Activated T-cell treated with anti-CD3 and anti-CD28 coated beads, Interleukin-2, amount 50 U/mL, for 72 hours (primary cell): Measurements from ENCODE around the gene ZNF775. TPM values are rescaled to one million over a fixed set of nuclear protein-coding genes. Genes with fewer than 3 reads are reported as not detected.

Experiments
- ATAC-seq, 2 donors: fragments of 150-1000 bp; cut with Tn5 transposase; replicated peaks in 1 of 2; 2 replicates each; pipeline ENCODE4 v1.10.0; 2021; ENCODE audit warnings: moderate library complexity in 2 of 2, mild to moderate bottlenecking in 1 of 2
- DNase-seq, 2 donors: peaks; one replicate each; pipeline ENCODE4 v3.0.0; 2021 to 2022; ENCODE audit warnings: mixed read lengths in 1 of 2
- H3K27ac Mint-ChIP-seq: one replicate; pipeline ENCODE4 v1.8.0; 2022; ENCODE audit warnings: mild to moderate bottlenecking, moderate library complexity, mixed read lengths
- H3K27me3 Mint-ChIP-seq: one replicate; pipeline ENCODE4 v1.8.0; 2022; ENCODE audit warnings: low read depth, mixed read lengths
- H3K36me3 Mint-ChIP-seq, 2 donors: one replicate each; pipeline ENCODE4 v1.8.0; 2022; ENCODE audit warnings: mixed read lengths in 2 of 2, mild to moderate bottlenecking in 1 of 2; ENCODE audit not compliant: insufficient read depth in 2 of 2
- H3K4me1 Mint-ChIP-seq: one replicate; pipeline ENCODE4 v1.8.0; 2022; ENCODE audit warnings: low read depth, mixed read lengths
- H3K4me3 Mint-ChIP-seq, 2 donors: one replicate each; pipeline ENCODE4 v1.8.0; 2022; ENCODE audit warnings: mild to moderate bottlenecking in 2 of 2, mixed read lengths in 2 of 2, moderate library complexity in 2 of 2
- H3K9me3 Mint-ChIP-seq, 2 donors: one replicate each; pipeline ENCODE4 v1.8.0; 2022; ENCODE audit warnings: mixed read lengths in 2 of 2
- total RNA-seq, 2 donors: library from RNA; stranded (reverse); gene quantifications; one replicate each; pipeline ENCODE4 v1.2.3, GENCODE V29; 2022

ZNF775 gene
- total RNA-seq, 2 donors from 2014 or later, result 6.5 to 8.2 TPM

DNA sequence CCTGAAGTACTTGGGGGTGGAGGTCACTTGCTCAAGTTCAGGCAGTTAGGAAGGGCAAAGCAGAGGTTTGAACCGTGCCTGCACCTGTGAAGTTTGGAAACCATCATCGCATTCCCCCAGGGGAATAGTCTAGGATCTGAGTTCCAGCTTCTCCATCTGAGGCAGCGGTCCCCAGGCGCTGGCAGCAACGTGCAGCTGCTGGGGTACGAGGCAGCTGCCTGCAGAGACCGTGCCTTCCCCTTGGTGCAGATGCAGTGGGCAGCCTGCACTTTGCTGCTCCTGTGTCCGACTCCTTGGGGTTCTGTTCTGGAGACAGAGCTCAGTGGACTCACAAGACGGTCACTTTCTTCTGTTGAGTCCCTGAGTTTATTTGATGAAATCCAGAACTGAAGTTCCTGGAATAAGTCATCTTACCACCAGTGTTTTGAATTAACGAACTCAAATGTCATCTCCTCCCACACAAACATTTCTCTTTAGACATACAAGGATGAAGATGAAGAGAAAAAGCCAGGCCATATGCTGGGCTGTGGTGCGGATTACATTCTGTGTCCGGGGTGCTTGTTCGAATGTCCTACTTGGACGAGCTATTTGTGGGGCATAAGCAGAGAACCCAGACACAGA is 51.4 kb downstream of the ZNF775 start:
- Mint-ChIP-seq H3K27me3 (no peaks in the 10 kb centered on the region), H3K27ac (no peak overlapping the region), H3K4me3 (no peak overlapping the region), H3K4me1 (peaks cover 56% of the 10 kb centered on the region), H3K9me3 (no peaks in the 10 kb centered on the region), H3K36me3 (no peaks in the 10 kb centered on the region)
- DNase-seq, result no peak
- no peak for ATAC-seq

DNA sequence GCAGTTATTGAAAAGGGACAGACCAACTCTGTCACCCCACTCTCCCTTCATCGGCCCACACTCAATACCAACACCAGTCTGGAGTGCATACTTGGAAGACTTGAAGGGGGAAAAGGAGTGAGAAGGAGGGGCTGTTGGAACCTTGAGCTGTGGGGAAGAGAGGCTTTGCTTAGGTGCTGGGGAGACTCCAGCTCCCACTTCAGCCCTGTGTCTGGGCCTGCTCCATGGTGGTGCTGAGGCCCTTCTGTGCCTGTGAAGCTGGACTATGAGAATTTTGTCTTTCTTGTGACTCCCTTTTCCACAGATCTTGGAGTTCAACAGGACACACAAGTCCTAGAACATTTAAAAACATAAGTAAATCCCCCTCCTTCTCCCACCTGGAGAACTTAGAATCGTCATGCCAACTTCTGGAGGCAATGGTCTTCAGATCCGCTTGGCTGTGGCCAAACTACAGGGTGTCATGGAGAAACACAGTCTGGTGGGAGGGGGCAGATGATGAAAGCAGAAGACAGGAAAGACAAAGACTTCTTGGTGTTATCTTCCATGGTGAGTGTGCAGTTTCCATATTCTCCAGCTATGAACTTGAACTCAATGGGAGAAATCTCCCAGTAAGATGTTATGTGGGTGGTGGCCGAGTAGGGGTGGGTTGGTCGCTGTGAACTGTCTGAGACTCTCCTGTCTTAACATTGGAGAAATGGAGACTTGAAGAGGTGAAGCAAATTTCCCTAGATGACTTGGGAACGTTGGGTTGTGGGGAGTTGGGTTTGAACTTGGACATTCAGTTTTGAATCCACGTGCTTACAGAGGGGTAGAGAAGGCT is 52.9 kb downstream of the ZNF775 start:
- Mint-ChIP-seq H3K27ac (no peak overlapping the region), H3K4me3 (no peak overlapping the region), H3K9me3 (no peaks in the 10 kb centered on the region), H3K4me1 (peaks cover 63% of the 10 kb centered on the region), H3K27me3 (no peaks in the 10 kb centered on the region), H3K36me3 (no peaks in the 10 kb centered on the region)
- DNase-seq (no peak), ATAC-seq (no peak)

DNA sequence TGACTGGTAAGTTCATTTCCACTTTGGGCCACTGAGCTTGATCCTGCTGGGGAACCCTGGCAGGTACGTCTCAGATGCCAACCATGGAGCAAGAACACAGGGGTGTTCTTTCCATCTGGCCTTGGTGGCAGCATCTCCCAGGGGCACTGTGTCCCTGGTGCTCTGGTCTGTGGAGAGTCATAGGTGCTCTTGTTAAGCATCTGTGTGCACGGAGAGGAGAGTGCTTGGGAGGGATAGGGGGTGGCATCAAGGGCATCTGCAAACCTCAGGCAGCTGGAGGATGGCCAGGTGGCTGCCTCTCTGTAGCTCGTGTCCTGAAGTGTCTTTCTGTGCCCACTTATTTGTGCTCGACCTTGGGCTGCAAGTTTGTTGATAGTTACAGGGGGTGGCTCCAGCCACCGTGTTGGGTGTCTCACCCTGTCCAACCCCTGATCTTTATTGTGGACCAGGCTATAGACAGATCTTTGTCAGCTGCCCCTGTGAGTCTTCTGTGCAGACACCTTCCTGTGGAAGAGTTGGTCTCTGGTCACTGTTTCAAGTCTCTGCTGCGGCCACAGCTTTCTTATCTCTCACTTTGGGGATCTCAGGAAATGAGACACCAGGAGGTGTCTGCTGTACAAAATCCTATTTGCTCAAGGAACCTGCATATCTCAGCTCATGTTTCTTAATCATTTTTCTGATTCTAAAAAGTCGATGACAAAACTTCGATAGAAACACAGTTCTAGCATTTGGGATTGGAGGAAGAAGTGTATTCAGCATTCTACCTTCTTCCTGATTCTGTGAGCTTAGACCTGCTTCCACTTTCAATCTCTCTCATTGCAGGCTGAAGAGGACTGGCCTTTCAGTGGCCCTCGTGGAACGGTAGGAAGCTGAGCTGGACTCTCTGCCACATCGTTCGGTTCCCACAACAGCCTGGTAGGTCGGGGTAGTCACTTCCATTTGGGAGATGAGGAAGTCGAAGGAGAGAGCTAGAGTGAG is 54.1 kb downstream of the ZNF775 start:
- peak overlapping the region; percentile 58 to 59 for H3K4me3 Mint-ChIP-seq
- DNase-seq (no peak), ATAC-seq (peak in 1 of 2 donors; percentile 38)
- H3K27ac Mint-ChIP-seq, result peak overlapping the region; percentile 44
- no peaks in the 10 kb centered on the region for H3K36me3 Mint-ChIP-seq
- peaks cover 56% of the 10 kb centered on the region for H3K4me1 Mint-ChIP-seq
- no peaks in the 10 kb centered on the region for H3K27me3 Mint-ChIP-seq
- H3K9me3 Mint-ChIP-seq, result no peaks in the 10 kb centered on the region

DNA sequence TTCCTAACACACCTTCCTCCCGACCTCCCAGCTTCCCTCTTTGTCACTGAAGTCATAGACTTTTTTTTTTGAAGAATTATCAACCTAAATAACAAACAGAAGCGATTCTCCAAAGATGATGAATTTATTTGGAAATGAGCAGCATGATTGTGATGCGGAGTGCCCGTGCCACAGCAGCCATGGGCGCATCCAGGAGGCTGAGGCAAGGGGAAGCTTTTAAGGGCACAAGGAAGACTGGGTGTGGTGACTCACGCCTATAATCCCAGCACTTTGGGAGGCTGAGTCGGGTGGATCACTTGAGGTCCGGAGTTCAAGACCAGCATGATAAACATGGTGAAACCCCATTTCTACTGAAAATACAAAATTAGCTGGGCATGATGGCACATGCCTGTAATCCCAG is 55.1 kb downstream of the ZNF775 start:
- Mint-ChIP-seq H3K9me3 (no peaks in the 10 kb centered on the region), H3K4me1 (peaks cover 54% of the 10 kb centered on the region), H3K27ac (no peak overlapping the region), H3K27me3 (no peaks in the 10 kb centered on the region), H3K4me3 (no peak overlapping the region), H3K36me3 (no peaks in the 10 kb centered on the region)
- ATAC-seq (no peak), DNase-seq (no peak)

DNA sequence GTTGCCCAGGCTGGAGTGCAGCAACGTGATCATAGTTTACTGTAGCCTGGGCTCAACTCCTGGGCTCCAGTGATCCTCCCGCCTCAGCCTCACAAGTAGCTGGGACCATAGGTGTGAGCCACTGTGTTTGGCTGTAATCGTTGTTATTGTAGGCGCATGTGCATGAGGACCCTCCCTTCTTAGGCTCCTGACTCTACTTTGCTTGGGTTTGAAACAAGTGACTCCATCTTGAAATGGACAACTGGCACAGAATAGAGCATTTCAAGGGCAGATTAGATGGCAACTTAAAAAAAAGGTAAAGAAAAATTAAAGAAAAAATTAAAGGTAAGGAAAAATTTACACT is 55.9 kb downstream of the ZNF775 start:
- no peak for DNase-seq
- Mint-ChIP-seq H3K27ac (no peak overlapping the region), H3K36me3 (no peaks in the 10 kb centered on the region), H3K27me3 (no peaks in the 10 kb centered on the region), H3K4me1 (peaks cover 55% of the 10 kb centered on the region), H3K4me3 (no peak overlapping the region), H3K9me3 (no peaks in the 10 kb centered on the region)
- ATAC-seq, result no peak

DNA sequence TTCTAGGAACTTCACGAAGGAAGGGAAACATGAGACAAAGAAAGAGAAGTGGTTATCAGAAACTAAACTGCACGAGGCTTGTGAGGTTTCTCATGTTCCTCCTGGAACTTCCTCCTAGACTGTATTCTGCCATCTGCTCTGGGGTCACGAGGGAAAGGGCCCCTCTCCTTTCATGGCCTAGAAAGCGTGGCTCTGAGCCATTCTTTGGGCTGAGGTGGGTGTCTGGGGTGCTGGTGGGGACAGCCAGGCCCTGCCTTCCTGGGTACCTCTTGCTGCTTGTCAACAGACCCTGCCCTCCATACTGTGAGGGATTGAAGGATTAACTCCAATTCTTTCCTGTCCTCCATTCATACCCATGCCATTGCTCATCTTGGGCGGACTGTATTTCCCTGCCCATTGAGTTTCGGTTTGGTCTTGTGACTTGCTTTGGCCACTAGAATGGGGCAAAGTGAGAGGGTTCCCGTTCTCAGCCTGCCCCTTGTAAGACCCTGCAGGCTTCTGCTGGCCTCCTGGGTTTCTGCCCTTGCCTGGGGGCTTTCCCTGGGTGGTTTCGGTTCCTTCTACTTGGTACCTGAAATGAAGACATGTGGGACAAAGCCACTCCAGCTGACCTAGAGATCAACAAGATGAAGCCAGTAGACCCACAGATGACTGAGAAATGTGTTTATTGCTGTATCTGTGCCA is 56.4 kb downstream of the ZNF775 start:
- Mint-ChIP-seq H3K27ac (no peak overlapping the region), H3K27me3 (no peaks in the 10 kb centered on the region), H3K36me3 (no peaks in the 10 kb centered on the region), H3K9me3 (no peaks in the 10 kb centered on the region), H3K4me1 (peaks cover 61% of the 10 kb centered on the region), H3K4me3 (peak overlapping the region in 1 of 2 donors; percentile 25)
- DNase-seq (no peak), ATAC-seq (peak in 1 of 2 donors; percentile 23)

DNA sequence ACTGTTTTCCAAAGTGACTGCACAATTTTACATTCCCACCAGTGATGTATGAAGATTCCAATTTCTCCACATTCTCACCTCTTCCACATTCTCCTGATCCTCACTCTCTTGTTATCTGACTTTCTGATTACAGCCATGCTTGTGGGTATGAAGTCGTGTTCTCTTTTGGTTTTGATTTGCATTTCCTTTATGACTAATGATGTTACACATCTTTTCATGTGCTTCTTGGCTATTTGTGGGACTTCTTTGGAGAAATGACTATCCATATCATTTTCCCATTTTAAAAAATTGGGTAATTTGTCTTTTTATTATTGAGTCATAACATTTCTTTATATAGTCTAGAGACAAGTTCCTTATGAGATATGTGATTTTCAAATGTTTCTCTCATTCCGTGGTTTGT is 60.8 kb downstream of the ZNF775 start:
- Mint-ChIP-seq H3K4me3 (peak overlapping the region; percentile 21 to 31), H3K4me1 (peaks cover 41% of the 10 kb centered on the region), H3K9me3 (peaks cover 4 to 9% of the 10 kb centered on the region in 2 donors), H3K36me3 (peaks cover 12 to 14% of the 10 kb centered on the region in 2 donors), H3K27ac (peak overlapping the region; percentile 10), H3K27me3 (no peaks in the 10 kb centered on the region)
- ATAC-seq (peak; percentile 80 to 85), DNase-seq (no peak)

DNA sequence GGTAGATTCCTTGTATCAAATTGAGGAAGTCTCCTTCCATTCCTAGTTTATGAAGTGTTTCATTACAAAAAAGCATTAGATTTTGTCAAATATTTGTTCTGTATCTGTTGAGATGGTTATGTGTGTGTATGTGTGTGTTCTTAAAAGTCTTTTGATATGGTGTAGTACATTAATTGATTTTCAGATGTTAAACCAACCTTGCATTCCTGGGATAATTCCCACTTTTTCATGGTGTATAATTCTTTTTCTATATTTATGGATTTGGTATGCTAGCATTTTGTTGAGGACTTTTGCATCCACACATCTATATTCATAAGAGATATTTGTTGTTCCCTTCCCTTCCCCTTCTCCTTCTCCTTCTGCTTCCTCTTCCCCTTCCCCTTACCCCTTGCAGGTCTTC is 62.4 kb downstream of the ZNF775 start:
- Mint-ChIP-seq H3K27me3 (no peaks in the 10 kb centered on the region), H3K9me3 (peaks cover 4 to 9% of the 10 kb centered on the region in 2 donors)
- ATAC-seq, result no peak

DNA sequence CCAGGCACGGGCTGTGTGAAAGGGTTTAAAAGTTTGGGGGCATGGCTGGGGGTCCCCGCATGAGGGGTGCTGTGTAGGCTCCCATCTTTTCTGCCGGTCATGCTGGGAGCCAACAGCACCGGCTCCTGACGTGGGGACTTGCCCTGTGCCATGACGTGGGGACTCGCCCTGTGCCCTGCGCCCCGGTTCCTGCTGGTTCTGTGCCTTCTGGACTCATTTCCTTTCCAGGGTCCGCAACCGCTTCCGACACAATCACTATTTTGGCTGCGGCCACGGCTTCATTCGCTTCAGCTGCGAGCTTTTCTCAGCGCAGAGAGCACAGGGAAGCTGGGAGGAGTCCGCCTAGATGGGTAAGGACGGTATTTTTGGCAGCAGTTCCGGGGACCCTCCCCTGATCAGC is 63.7 kb downstream of the ZNF775 start:
- Mint-ChIP-seq H3K4me3 (no peak overlapping the region), H3K27me3 (no peaks in the 10 kb centered on the region), H3K27ac (no peak overlapping the region), H3K4me1 (peaks cover 43% of the 10 kb centered on the region), H3K9me3 (peaks cover 4 to 9% of the 10 kb centered on the region in 2 donors), H3K36me3 (peaks cover 13 to 14% of the 10 kb centered on the region in 2 donors)
- DNase-seq (no peak), ATAC-seq (no peak)

More for the DNA sequence above, 62.4 kb downstream of the ZNF775 start:
- DNase-seq, result no peak
- Mint-ChIP-seq H3K4me1 (peaks cover 33% of the 10 kb centered on the region), H3K36me3 (peaks cover 13 to 14% of the 10 kb centered on the region in 2 donors), H3K27ac (no peak overlapping the region), H3K4me3 (peak overlapping the region in 1 of 2 donors; percentile 7)

DNA sequence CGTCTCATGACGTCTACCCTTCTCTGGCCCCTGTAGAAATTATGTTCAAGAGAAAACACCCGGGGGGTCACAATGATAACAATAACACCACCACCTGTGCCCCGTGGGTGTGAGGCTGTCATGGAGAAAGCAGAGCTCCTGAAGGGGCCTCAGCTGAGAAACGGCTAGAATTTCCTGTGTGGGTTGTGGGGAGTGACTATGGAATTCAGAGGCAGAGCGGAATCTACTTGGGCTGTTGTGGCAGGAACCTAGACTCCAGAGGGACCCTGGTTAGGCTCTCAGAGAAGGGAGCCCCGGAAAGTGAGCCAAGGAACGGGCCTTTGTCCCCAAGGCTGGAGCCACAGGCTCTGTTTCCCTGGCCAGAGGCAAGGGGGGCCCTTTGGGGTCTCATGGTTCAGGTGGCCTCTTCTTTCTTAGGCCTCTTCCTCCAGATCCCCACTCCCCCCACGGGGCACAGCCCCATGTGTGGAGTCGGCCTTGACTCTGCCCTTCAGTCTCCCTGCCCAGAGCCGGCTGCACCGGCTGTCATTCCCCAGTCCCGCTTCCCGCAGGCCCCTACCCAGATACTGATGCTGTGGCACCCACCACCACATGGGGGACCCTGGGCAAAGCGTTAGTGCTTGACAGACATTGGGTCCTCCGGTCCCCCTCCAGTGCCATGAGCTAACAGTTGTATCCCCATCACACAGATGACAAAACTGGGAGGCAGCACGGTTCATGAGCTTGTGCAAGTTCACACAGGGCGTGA is 64.8 kb downstream of the ZNF775 start:
- Mint-ChIP-seq H3K4me3 (no peak overlapping the region), H3K36me3 (peaks cover 13 to 14% of the 10 kb centered on the region in 2 donors), H3K27ac (no peak overlapping the region), H3K27me3 (no peaks in the 10 kb centered on the region), H3K9me3 (peaks cover 4 to 9% of the 10 kb centered on the region in 2 donors), H3K4me1 (peaks cover 48% of the 10 kb centered on the region)
- no peak for ATAC-seq
- no peak for DNase-seq

DNA sequence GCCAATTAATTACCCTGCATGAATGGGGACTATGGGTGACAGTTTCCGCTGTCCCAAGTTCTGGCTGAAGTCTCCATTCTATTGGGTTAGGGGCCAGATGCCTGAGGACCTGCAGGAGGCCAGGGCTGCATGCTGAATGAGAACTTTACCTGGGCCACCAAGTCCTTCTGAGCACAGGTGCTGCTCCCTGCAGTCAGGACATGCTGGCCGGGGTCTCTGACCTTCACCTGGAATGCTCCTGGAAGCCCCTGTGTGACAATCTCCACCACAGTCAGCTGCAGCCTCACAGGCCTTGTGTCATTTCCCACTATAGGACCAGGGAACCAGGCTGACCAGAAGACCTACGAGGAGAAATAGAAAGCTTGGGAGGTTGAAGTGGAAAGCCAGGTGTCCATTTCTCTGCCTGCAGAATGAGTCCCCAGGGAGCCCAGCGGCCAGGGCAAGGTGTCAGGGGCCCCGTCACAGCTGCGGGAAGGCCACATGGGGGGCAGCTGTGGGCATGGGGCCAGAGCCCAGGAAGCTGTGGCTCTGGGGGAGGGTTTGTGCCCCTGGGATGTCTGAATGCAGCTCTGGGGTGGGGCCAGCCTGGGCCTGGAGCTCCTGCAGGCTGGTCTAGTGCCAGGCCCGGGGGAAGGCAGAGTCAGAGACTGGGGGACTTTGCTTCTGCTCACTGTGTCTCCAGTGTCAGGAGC is 65.7 kb downstream of the ZNF775 start:
- DNase-seq (no peak), ATAC-seq (no peak)
- Mint-ChIP-seq H3K4me1 (peaks cover 48% of the 10 kb centered on the region), H3K27me3 (no peaks in the 10 kb centered on the region), H3K36me3 (peaks cover 13 to 14% of the 10 kb centered on the region in 2 donors), H3K9me3 (peaks cover 4 to 9% of the 10 kb centered on the region in 2 donors), H3K4me3 (no peak overlapping the region), H3K27ac (no peak overlapping the region)
